Transverse colon (tissue), 4 donors: ENCODE results near the gene NUP205. TPM values are rescaled to one million over a fixed set of nuclear protein-coding genes. Genes with fewer than 3 reads are reported as not detected.
"Not testable (repeated sequence)": the region's sequence is repeated elsewhere in the genome, so short reads cannot be mapped to it uniquely, and the experiment has no call there.

ENCODE experiments used
- DNase-seq: peaks from one replicate; pipeline ENCODE4 v3.0.0-alpha.2; 2019
- H3K27ac ChIP-seq, 4 donors: fragments of 200-600 bp; sonication (generic); 2 replicates each; pipeline ENCODE4 v1.5.1; 2016 to 2018; ENCODE audit warnings: inconsistent platforms in 4 of 4
- H3K27me3 ChIP-seq: fragments of 200-600 bp; sonication (generic); 2 replicates; pipeline ENCODE4 v1.5.1; 2017; ENCODE audit warnings: inconsistent platforms
- H3K36me3 ChIP-seq, 4 donors: fragments of 200-600 bp; sonication (generic); 2 replicates each; pipeline ENCODE4 v1.5.1; 2017 to 2019; ENCODE audit warnings: inconsistent platforms in 4 of 4
- H3K4me1 ChIP-seq, 4 donors: fragments of 200-600 bp; sonication (generic); 2 replicates each; pipeline ENCODE4 v1.5.1; 2017 to 2020; ENCODE audit warnings: inconsistent platforms in 4 of 4
- H3K4me3 ChIP-seq, 4 donors: fragments of 200-600 bp; sonication (generic); 1 replicate in 1 of 4; 2 replicates in 3 of 4; pipeline versions ENCODE4 v1.5.1 to v1.6.1; 2017 to 2019; ENCODE audit warnings: inconsistent platforms in 4 of 4
- H3K9me3 ChIP-seq, 2 donors: fragments of 200-600 bp; sonication (generic); 2 replicates each; pipeline ENCODE4 v1.5.1; 2017 to 2019; ENCODE audit warnings: inconsistent platforms in 2 of 2
- EP300 ChIP-seq: sonication (generic); formaldehyde crosslinking; IDR thresholded peaks from one replicate; pipeline ENCODE4 v1.6.1; 2017; ENCODE audit warnings: antibody characterized with exemption, low read depth
- POLR2A ChIP-seq: fragments of 450-650 bp; IDR thresholded peaks from one replicate; pipeline ENCODE4 v1.6.1; 2016; ENCODE audit warnings: antibody characterized with exemption, mild to moderate bottlenecking, moderate library complexity
- POLR2AphosphoS5 ChIP-seq, 3 donors: sonication (generic); formaldehyde crosslinking; IDR thresholded peaks; one replicate each; pipeline ENCODE4 v1.6.1; 2016; ENCODE audit warnings: antibody characterized with exemption in 3 of 3
- WGBS, 2 donors: methylation state at CpG; one replicate each; pipeline ENCODE4 v1.1.5; 2018; ENCODE audit warnings: low coverage in 1 of 2; 5-methylcytosine and 5-hydroxymethylcytosine counted together
- in situ Hi-C, 4 donors: fragments of 200-750 bp; cut with MboI; loops; one replicate each; pipeline versions ENCODE4 v1.15.0 to v1.15.1; 2017; ENCODE audit warnings: low sequenced_read_pairs in 3 of 4, low pct_ligation_motif_present in 1 of 4, low pct_unique_long_range_greater_than_20kb in 1 of 4
- intact Hi-C: fragments of 100-400 bp; cut with DNase I; formaldehyde crosslinking; loops from one replicate; pipeline ENCODE4 v1.15.1; 2023; ENCODE audit warnings: low total_unique reads
- total RNA-seq, 4 donors: library from RNA; depleted of rRNA; stranded (reverse); fragments of >200 nt; gene quantifications; one replicate each; pipeline ENCODE4 v1.1.0, GENCODE V29; 2016
- TF ChIP-seq, protein P1 (sequence below), 5 experiments: fragments of 200-600 bp in 3 of 5; fragments of 450-650 bp in 2 of 5; sonication (generic) in 3 of 5; IDR thresholded peaks; 1 replicate in 2 of 5; 2 replicates in 3 of 5; pipeline ENCODE4 v1.5.1; 2016 to 2017; ENCODE audit warnings: antibody characterized with exemption in 5 of 5, inconsistent platforms in 3 of 5, mild to moderate bottlenecking in 2 of 5, moderate library complexity in 1 of 5

The NUP205 gene
- total RNA-seq, 4 donors from 2014 or later: 23.2 to 84.5 (median 25.2) TPM

DNA sequence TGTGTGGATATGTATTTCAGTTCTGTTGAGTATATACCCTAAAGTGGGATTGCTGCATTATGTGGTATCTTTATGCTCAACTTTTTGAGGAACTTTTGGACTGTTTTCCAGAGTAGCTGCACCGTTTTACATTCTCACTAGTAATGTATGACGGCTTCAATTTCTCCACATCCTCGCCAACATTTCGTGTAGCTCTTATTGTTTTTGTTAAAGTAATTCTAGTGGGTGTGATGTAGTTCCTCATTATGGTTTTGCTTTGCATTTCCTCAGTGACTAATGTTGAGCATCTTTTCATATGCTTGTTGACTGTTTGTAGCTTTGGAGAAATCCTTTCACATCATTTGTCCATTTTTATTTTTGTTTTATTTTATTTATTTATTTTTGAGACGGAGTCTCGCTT, 109.1 kb downstream of the NUP205 start:
- WGBS, 2 donors: 74 to 75% methylated on average over 6 of the region's 6 CpGs
- Histone ChIP-seq H3K9me3 (no peaks in the 10 kb centered on the region), H3K36me3 (no peaks in the 10 kb centered on the region), H3K27me3 (no peaks in the 10 kb centered on the region), H3K4me3 (no peak overlapping the region), H3K27ac (no peak overlapping the region), H3K4me1 (peaks cover 7 to 35% (median 16%) of the 10 kb centered on the region in 4 donors)
- DNase-seq: no peak
- no peak for TF ChIP-seq POLR2AphosphoS5 (IDR thresholded peaks at IDR 0.05)
- TF ChIP-seq, protein P1, sequence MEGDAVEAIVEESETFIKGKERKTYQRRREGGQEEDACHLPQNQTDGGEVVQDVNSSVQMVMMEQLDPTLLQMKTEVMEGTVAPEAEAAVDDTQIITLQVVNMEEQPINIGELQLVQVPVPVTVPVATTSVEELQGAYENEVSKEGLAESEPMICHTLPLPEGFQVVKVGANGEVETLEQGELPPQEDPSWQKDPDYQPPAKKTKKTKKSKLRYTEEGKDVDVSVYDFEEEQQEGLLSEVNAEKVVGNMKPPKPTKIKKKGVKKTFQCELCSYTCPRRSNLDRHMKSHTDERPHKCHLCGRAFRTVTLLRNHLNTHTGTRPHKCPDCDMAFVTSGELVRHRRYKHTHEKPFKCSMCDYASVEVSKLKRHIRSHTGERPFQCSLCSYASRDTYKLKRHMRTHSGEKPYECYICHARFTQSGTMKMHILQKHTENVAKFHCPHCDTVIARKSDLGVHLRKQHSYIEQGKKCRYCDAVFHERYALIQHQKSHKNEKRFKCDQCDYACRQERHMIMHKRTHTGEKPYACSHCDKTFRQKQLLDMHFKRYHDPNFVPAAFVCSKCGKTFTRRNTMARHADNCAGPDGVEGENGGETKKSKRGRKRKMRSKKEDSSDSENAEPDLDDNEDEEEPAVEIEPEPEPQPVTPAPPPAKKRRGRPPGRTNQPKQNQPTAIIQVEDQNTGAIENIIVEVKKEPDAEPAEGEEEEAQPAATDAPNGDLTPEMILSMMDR (IDR thresholded peaks at IDR 0.05): no peak
- TF ChIP-seq POLR2A: no peak
- TF ChIP-seq EP300: no peak
- in situ Hi-C loops (loop anchor here in 3 of 4 donors (25.0 kb wide), 2 partner anchors 295 to 345 kb away; no protein-coding TSS in a partner anchor), intact Hi-C loops (no loop called here)

DNA sequence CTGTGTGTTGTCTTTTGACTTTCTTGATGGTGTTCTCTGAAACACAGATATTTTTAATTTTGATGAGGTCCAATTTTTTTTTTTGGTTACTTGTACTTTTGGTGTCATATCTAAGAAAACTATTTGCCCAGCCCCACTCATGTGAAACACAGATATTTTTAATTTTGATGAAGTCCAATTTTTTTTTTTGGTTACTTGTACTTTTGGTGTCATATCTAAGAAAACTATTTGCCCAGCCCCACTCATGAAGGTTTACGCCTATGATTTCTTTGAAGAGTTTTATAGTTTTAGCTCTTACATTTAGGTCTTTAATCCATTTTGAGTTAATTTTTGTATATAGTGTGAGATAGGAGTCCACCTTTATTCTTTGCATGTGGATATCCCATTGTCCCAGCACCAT, 109.9 kb downstream of the NUP205 start:
- H3K4me3 ChIP-seq, H3K9me3 ChIP-seq, H3K27me3 ChIP-seq, H3K36me3 ChIP-seq, intact Hi-C loops, H3K27ac ChIP-seq, DNase-seq: not testable (repeated sequence)
- peaks cover 7 to 34% (median 20%) of the 10 kb centered on the region in 4 donors for H3K4me1 ChIP-seq
- 97 to 100% methylated on average over 1 of the region's 1 CpG for WGBS, 2 donors
- in situ Hi-C loops: loop anchor here in 3 of 4 donors (25.0 kb wide), 2 partner anchors 295 to 345 kb away; no protein-coding TSS in a partner anchor

DNA sequence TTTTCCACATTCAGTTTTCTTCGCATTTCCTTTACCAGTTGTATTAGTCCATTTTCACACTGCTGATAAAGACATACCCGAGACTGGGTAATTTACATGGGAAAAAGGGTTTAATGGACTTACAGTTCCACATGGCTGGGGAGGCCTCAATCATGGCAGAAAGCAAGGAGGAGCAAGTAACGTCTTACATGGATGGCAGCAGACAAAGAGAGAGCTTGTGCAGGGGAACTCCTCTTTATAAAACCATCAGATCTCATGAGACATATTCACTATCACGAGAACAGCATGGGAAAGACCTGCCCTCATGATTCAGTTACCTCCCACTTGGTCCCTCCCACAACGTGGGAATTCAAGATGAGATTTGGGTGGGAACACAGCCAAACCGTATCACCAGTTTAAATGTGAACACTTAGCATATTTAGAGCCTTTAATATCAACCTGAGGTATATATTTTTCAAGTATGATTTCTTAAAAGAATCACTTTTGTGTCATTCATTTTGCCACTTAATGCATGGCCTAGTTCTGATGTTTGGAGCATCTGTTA, 111.2 kb downstream of the NUP205 start:
- H3K4me3 ChIP-seq, intact Hi-C loops, H3K9me3 ChIP-seq, H3K27ac ChIP-seq, H3K27me3 ChIP-seq, DNase-seq, H3K36me3 ChIP-seq: not testable (repeated sequence)
- peaks cover under 1 to 27% (median 12%) of the 10 kb centered on the region in 4 donors for H3K4me1 ChIP-seq
- 64 to 71% methylated on average over 4 to 6 of the region's 6 CpGs for WGBS, 2 donors
- in situ Hi-C loops: loop anchor here in 3 of 4 donors (25.0 kb wide), 2 partner anchors 293 to 343 kb away; no protein-coding TSS in a partner anchor

DNA sequence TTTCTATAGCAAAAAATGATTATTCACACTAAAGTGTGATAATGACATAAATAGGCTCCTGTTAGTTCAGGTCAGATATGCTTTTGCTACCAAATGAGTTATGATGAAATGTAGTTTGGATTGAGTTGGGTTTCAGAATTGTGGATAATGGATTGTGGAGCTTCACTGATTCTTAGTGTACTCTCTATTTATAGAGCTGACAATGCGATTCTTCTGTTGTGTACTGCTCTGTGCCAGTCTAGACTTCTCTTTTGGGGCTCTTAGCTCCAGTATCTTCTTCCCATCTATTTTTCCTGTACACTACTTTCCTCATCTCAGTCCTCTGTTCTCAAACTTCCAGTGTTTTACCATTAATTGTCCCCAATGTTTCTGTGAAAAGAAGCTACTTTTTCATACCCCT, 112.1 kb downstream of the NUP205 start:
- WGBS, 2 donors: 60 to 89% methylated on average over 1 of the region's 1 CpG
- H3K36me3 ChIP-seq: peaks cover 0 to 9% (median 0%) of the 10 kb centered on the region in 4 donors
- H3K4me1 ChIP-seq: peaks cover 0 to 20% (median 8%) of the 10 kb centered on the region in 4 donors
- H3K27ac ChIP-seq: no peak overlapping the region
- H3K9me3 ChIP-seq: no peaks in the 10 kb centered on the region
- in situ Hi-C loops: loop anchor here (10.0 to 25.0 kb wide), 3 partner anchors 293 to 343 kb away; no protein-coding TSS in a partner anchor
- no peak for DNase-seq
- H3K4me3 ChIP-seq: no peak overlapping the region
- H3K27me3 ChIP-seq: no peaks in the 10 kb centered on the region
- TF ChIP-seq POLR2AphosphoS5 (IDR thresholded peaks at IDR 0.05): no peak
- no peak for TF ChIP-seq POLR2A
- TF ChIP-seq, protein P1 (IDR thresholded peaks at IDR 0.05): no peak
- TF ChIP-seq EP300: no peak
- intact Hi-C loops: no loop called here

DNA sequence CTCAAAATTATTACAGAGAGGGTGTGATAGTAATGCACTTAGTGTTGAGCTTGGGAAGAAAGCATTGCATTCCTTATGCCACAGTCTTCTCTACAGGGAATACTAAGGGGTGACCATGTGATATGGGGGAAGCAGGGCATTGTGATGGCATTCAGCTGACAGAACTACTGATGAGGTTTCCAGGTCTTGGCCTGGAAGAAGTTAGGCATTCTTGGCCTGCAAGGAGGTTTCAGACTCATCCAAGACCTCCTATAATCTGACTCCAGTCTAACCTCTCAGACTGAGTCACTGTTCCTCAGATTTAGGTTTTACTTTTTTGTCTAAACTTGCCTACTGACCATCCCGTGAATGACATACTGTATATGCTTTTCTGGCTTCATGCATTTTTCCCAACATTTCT, 112.5 kb downstream of the NUP205 start:
- WGBS, 2 donors: 64% methylated on average over 1 of the region's 1 CpG; no CpG with 5 or more reads in 1 of the 2 donors
- Histone ChIP-seq H3K27ac (no peak overlapping the region), H3K9me3 (no peaks in the 10 kb centered on the region), H3K27me3 (no peaks in the 10 kb centered on the region), H3K4me3 (no peak overlapping the region), H3K36me3 (peaks cover 0 to 9% (median 0%) of the 10 kb centered on the region in 4 donors), H3K4me1 (peaks cover 0 to 15% (median 8%) of the 10 kb centered on the region in 4 donors)
- no peak for TF ChIP-seq POLR2A
- no peak for TF ChIP-seq EP300
- TF ChIP-seq, protein P1 (IDR thresholded peaks at IDR 0.05): no peak
- no peak for TF ChIP-seq POLR2AphosphoS5 (IDR thresholded peaks at IDR 0.05)
- DNase-seq: no peak
- intact Hi-C loops: no loop called here
- in situ Hi-C loops: loop anchor here (10.0 to 25.0 kb wide), 3 partner anchors 292 to 342 kb away; no protein-coding TSS in a partner anchor
